Stimulated activated CD4-positive, alpha-beta T cell treated with anti-CD3 and anti-CD28 coated beads, Interleukin-12 subunit alpha, Interleukin-12 subunit beta, amount 100 ng/mL, for 24 hours (primary cell): ENCODE measurements around the gene SV2B.

Experiments used
- DNase-seq, 2 experiments: peaks; one replicate each; pipeline ENCODE4 v3.0.0-alpha.2; 2020; ENCODE audit warnings: low read depth in 2 of 2

The SV2B gene

DNA sequence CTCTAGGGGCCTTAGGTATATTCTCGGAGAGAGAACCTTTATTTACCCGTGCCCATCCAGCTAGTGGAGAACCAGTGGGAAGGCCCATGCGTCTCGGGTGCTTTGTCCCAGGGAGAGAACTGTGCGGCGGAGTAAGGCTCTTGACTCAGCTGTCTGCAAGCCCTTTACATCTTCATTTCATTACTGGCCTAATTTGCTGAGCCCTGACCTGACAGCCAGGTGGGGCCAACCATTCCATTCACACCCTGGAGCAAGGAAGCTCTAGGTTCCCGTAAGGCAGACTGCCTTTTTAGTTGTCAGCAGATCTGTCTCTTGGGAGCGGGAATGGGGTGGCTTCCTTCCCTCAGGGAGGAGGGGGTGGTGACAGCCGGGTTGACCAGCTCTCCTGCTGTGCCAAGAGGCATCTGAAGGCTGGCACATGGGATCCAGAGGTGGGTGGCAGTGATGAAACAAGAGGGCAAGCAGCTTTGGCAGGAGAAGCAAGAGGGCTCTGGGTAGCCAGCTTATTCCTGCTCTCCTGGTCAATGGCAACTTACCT lies 36.4 kb downstream of the SV2B start:
- no peak for DNase-seq

DNA sequence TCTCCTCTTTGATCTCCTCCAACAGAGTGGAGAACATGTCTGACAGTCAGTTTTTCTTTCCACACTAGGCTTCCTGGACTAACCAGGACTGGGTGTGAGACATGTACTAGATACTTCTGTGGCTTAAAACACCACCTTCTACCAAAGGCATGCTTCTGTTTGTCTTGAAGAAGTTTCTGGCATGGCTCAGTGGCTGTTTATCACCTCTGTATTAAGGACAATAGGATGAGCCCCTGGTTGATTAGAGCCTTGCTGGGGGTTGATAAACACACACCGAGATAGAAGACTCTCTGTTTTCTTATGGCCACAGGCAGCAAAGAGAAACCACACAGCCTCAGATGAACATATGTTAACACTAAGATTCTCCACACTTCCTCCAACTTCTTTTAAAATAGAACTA lies 40.5 kb downstream of the SV2B start:
- no peak for DNase-seq

DNA sequence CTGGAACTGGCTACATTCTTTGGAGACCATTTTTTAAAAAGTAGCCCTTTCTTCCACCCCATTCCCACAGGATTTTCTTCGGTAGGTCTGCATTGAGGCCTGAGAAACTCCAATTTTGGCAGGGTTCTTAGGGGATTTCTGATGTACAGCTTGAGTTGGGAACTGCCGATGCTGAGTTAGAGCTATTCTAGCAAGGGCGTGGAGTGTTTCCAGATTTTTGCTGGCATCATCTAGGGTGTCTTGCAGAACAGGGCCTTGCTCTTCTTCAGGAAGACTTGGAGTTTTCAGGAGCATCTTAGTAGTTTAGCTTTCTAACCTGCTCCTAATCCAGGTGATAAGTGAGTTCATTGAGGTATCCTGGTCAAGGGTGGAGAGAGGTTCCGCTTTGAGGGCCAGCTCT lies 41.0 kb downstream of the SV2B start:
- no peak for DNase-seq

DNA sequence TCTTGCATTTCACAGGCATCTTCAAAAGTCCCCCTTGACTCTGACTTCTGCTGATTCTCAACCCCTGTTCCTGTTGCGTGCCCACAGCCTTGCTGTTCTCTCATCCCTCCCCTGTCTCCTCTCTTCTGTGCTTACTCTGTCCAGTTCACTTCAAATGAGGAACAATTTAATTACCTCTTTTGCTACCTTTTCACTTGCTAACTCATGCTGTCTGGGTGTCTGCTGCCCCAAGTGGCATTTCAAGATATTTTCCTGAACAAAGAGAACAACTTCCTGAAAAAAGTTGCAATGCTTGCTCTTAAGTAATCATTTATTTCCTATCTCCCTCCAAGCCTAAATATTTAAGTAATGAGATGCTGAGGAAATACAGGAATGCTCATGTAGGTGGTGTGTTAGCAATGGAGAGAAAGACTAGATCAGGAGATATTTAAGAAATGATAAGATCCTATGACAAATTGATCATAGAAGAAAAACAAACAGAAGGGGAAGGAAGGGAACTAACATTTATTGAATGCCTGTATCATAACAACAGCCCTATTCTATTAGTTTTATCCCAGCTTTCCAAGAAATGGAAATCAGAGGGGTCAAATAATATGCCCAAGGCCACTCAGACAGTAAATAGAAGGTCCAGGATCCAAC lies 42.2 kb downstream of the SV2B start:
- DNase-seq, result no peak

DNA sequence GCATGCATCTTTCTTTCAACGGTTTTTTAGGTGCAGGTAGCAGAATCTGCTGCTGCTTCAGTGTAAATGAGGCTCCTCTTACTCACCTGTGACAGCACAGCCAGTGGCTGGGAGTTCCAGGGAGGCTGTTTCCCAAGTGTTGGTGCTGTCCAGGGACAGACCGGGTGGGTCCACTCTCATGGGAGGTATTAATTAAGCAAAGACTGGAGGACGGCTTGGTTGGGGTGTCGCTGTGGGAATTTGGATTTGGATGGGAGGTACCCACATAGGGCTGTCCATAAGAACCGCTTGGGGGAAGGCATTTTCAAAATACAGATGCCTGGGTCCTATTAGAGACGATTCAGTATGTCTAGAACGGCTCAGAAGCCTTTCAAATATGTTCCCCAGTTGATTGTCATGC lies 42.9 kb downstream of the SV2B start:
- no peak for DNase-seq

DNA sequence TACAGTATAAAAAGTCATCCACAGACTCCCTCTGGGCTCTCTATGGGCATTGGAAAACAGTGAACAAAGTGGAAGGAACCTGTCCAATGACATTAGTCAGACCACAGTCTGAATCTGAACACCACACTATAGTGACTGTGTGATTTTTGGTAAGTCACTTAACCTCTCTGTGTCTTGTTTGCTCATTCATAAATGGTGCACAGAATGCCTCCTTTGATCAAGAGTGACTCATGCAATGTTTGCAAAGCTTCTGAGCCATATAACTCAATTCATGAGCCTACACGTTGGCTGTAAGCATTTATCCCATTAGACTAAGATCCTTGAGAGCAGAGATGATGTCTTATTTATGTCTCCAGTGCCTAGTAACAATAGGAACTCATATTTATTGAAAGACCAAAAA lies 46.7 kb downstream of the SV2B start:
- DNase-seq, result no peak

DNA sequence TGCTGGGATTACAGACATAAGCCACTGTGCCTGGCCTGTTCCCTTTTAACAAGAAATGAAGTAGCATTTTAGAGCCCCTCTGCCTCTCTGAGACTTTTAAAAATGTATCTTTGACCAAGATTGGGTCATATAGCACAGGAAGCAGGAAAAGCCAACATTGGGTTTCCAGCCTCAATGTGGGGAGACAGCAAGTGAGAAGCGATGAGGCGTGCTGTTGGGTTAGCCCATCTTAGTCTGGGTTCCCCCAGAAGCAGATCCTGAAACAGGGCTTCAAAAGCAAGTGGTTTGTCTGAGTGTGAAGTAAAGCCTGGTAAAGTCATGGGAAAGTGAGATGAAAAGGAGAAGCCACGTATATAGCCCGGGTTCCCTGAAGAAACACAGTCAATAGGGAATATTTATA lies 48.2 kb downstream of the SV2B start:
- DNase-seq, result no peak

DNA sequence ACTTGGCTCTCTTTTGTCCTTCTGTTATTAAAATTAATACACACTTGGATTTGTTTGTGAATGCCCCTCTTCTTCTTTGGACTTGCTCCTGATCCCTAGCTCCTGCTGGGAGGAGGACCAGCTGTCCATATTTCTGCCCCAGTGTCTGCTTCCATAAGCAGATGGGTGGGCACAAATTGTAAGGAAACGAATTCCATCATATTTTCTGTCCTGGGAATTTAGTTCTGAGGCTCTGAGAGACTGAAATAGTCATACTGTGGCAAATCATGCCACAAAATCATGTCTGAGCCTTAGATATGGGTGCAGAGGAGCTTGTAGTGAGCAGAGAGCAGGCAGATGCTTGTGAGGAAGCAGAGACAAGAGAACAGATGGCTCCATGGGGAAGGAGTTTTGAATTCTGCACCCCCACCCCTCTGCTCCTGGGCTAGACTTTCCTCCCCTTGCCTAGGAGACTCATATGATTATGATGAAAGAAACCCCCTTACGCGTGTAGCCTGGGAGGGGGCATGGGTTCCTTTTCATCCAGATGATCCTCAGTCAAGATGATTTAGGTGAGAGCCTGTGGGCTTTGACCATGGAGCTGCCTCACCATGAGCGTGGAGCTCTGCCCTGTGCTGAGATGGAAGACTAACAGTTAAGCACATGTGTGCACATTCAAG lies 50.6 kb downstream of the SV2B start:
- DNase-seq, result no peak

DNA sequence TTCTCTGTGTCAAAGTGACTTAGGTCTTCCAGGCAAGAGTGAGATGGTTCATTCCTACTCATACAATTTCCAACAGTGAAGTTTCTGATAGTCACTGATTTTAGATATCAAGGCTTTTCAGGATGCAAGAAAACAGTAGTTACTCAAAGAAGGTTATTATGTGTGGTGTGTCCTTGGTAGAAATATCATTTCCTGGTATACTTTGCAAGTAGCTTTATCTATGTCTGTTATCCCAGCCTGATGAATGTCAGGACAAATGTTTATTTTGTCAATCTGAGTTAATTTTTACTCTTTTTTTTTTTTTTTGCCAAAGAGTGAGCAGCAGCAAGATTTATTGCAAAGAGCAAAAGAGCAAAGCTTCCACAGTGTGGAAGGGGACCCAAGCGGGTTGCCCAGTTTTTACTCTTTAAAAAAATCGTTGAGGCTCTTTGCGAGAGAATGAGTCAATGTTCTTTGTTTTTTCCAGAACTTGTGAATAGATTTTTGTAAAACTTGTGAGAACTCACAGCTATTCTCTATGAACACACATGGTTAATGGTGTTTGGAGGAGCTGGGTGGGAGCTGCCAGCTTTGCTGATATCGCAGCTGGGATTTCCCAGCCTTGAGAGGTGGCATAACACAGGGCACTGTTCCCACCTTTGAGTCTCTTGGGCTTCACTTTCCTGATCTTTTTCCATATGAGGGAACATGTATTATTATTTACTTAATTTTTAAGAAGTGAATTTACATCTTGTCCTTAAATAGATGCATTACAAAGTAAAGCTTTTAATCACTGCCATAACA lies 51.9 kb downstream of the SV2B start:
- no peak for DNase-seq

DNA sequence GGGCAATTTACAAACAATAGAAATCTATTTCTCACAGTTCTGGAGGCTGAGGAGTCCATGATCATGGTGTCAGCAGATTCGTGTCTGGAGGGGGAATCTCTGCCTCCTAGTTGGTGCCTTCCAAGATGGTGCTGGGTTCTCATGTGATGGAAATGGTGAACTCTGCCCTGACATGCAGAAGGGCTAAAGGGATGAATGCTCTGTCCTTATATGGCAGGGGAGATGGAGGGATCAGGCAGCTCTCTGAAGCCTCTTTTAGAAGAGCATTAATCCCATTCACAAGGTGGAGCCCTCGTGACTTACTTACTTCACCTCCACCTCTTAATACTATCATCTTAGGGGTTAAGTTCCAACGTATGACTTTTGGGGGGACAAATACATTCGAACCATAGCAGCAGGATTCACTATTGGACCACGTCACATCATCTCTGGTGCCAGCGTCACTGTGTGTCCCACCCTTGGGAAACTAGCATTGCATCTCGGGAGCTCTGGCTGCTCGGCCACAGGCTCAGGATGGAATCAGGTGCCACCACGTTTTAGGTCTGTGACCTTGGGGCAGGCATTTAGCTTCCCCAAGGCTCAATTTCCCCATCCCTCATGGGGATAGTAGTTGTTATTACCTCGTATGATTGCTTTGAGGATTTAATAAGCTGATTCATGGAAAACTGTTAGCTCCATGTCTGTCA lies 53.0 kb downstream of the SV2B start:
- no peak for DNase-seq

DNA sequence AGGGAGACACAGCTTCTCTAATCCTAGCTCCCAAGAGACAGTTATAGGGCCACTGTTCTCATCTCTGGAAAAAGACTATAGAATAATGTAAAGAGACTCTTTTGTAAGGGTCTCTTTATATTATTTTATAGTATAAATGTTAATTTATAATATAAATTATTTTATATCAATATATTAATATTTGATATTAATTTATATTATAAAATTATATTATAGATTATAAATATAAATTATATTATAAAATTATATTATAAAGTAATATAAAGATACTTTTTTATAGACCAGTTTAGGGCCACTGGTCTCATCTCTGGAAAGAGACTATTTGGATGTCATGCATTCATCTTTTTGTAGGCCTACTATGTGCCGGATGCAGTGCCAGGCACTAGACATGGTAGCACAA lies 53.9 kb downstream of the SV2B start:
- no peak for DNase-seq

DNA sequence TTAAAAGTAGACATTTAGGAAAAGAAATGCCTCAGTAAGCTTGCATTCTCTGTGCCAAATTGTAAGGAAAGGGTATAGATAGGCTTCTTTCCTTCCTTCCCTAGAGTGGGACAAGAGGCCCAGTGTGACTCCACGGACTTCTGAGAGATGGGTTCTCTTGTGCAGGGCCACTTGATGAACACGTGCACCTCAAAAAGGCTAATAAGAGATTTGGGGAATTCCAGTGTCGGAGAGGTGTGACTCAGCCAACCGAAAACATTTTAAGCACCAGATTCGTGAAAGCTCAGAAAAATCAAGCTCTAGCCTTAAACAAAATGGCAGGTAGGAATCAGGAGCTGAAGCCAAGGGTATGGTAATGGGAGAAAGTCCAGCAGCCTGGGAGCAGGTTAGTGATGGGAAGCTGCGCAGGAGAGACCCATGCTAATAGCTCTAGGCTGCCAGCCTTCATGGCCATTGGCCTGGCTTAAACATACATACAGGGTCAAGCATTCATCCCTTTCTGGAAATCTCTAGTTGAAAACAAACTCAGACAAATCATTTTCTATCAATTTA lies 56.2 kb downstream of the SV2B start:
- DNase-seq, result no peak

DNA sequence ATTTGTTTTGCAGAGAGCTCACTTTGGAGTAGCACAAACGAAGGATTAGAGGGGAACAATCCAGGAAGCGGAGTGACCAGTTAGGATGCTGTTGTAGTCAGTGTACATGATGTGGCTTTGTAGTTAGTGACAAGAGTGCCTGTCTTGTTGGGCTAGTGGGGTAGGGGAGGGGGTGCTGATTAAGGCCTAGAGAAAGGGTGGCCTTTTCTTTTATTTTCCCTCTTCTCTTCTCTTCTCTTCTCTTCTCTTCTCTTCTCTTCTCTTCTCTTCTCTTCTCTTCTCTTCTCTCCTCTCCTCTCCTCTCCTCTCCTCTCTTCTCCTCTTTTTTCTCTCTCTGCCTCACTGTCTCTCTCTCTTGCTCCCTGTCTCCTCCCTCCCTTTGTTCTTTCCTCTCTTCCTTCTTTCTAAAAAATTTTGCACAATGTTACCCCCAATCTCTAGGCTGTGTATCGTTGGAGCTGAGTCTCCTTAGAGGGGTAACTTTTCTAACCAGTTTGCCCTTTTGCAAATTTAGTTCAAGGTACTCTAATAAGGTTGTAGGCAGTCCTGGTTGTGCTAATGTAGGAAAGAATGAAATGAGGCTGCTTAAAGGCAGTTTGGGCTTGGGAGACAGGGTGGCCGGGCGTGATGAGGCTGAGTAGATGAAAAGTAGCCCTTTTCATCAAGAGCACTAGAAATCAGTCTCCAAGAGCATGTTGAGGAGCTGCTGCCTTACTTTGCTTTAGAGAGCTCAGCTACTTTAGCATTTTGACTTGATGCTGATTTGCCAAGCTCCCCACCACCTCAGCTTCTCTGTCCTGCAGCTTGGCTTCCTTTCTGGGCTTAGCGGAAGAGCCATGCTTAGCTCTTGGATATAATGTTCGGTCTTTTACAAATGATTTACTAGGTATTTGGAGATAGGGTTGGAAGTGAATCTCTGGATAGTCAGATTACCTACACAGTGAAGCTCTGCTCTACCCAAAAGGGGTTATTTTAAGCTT lies 58.6 kb downstream of the SV2B start:
- DNase-seq, result no peak

DNA sequence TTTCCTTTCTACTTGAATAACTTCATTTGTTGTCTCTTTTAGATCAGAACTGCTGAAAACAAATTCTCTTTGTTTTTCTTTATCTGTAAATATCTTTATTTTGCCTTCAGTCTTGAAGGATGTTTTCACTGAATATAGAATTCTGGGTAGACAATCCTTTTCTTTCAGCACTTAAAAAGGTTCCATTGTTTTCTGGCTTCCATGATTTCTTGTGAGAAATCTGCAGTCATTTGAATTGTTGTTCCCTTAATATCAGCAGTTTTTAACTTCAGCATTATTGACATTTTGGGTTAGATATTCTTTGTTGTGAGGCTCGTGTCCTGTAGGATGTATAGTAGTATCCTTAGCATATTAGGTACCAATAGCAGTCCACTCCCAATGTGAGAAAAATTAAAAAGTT lies 65.8 kb downstream of the SV2B start:
- DNase-seq, result no peak

DNA sequence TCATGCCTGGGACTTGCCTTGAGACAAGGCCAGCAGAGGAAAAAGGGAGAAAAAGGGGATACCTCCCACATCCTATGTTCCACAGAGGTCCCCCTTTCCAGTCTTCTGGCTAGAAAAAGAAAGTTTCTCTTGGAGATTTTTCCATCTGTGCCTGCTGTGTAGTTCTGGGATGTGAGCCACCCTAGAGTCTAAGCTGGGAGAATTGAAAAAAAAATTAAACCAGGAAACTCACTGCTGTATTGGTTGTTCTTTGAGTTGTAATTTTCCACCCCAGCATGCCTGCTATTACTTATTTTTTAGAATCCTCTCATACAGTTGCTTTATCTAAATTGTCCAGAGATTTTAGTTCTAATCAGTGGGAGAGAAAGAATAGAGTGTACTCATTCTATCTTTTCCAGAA lies 68.4 kb downstream of the SV2B start:
- no peak for DNase-seq

DNA sequence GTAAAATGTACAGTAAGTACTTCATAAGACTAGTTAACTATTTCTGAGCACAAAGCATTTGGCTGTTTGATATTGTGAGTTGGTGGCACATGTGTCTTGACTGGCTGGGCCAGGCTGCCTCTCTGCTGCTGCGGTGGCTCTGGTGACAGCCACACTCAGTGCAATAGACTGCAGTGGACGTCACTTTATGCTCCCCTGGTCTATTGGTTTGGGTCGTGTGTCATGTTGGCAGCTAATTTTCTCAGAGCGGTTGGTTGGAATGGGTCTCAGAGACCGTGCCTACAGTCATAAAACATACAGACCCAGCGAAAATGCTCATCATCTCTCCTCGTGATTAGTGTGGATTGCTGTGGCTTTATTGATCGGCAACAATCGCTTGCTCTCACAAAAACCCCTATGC lies 71.3 kb downstream of the SV2B start:
- DNase-seq, result no peak

DNA sequence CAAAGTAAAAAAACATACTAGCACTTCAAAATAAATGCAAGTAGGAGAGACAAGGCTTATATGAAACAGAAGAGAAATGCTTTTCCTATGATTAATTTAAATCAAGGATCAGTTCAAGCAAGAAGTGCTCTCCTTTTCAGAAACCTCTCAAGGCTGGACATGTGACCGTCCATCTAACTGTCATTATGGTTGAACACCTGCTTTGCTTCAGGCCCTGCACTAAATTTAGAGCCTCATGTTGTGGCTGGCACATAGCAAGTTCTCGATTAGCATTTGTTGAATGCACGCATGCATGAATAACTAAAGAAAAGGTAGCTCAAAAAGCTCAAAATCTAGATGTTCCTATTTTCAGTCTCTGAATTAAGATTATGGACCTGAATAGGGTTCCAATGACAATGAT lies 82.0 kb downstream of the SV2B start:
- DNase-seq, result no peak

DNA sequence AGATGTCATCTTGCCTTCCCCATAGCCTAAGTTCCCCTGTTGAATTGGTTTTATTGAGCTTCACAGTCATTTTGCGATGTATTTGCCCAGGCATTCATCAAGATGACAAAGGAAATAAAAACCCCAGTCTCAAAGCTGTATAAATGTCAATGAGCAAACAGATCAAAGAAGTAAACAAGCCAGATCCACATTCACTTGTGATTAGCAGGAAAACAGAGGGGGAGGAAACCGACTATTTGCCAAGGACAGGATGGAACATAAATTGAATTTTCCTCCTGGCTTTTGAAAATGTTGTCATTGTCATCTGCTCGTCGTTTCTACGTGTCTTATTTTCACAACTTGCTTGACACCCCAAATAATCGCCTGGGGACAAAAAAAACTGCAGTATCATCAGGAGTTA lies 83.5 kb downstream of the SV2B start:
- no peak for DNase-seq

DNA sequence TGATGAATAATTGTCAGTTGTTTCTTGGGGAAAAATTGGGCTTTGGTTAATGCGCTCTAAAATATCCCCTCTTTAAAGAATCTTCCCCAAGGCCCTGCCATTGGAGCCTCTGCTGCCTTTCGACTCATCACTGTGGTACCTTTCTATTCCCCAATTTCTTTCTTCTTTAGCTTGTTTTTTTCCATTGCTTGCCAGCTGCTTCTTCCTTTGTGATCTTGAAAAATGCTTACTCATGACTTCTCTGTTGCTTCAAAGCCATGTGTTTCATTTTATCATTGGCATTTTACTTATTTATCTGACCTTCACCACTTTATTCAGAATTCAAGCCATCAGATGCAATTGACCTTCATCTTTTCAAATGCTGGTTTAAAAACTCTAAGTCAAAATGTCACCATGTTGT lies 84.4 kb downstream of the SV2B start:
- no peak for DNase-seq

DNA sequence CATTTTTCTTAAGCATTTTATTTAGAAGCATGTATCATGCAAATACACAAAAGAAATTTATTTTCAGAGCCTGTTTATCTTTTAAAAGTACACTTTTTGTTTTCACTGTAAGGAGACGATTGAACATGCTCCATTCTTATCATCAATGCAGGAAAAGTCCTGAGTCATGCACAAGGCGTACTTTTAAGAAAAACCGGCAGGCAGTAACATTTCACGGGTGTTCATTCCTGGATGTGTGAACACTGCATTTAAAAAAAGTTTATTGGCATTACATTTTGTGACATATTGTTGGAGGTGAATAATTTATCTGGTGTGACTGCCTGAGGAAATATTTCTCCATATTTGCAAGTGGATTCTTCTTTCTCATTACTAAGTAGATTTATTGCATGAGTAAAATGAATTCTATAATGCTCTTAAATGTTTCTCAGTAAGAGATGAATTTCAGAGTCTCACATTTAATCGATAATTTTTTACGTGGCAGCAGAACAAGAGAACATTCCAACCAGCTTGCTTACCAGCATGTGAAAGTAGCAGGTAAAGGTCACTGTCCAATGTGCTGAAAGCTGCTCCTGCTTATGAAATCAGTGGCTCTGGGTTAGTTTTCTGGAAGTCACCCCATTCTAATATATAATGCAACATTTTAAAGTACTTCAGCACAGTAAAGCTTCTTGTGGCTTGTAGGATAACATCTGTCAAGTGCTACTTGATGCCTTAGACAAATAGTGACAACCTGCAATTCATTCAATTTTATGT lies 87.0 kb downstream of the SV2B start:
- no peak for DNase-seq
